ENCODE measurements around the gene POU2F1.

DNA sequence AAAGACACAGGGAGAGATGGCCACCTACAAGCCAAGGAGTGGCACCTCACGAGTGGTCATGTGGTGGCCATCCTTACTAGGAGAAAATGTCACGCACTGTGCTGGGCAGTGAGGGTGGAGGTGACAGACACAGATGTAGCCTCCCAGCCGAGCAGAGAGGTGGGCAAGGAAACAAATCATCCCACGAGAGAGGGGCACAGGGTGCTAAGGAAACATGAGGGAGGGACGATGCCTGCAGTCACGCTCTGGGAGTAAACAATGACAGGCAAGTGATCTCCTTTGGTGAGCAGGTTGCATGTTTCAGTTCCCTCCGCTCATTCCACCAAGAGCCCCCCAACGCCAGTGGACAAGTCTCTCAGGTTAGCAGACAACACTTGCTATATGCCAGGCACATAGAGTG lies 231.8 kb downstream of the POU2F1 start:
- TF ChIP-seq, protein P1, sequence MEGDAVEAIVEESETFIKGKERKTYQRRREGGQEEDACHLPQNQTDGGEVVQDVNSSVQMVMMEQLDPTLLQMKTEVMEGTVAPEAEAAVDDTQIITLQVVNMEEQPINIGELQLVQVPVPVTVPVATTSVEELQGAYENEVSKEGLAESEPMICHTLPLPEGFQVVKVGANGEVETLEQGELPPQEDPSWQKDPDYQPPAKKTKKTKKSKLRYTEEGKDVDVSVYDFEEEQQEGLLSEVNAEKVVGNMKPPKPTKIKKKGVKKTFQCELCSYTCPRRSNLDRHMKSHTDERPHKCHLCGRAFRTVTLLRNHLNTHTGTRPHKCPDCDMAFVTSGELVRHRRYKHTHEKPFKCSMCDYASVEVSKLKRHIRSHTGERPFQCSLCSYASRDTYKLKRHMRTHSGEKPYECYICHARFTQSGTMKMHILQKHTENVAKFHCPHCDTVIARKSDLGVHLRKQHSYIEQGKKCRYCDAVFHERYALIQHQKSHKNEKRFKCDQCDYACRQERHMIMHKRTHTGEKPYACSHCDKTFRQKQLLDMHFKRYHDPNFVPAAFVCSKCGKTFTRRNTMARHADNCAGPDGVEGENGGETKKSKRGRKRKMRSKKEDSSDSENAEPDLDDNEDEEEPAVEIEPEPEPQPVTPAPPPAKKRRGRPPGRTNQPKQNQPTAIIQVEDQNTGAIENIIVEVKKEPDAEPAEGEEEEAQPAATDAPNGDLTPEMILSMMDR (conservative IDR thresholded peaks at IDR 0.05; ENCODE audit: low read length), result no peak
- no peak for TF ChIP-seq EZH2phosphoT487 (IDR thresholded peaks at IDR 0.05; ENCODE audit: borderline replicate concordance, low read depth, low read length)
